ENCODE data around the gene ARHGAP25. TPM values are rescaled to one million over a fixed set of nuclear protein-coding genes. Genes with fewer than 3 reads are reported as not detected.

The ARHGAP25 gene
- total RNA-seq, 1 experiment from 2014 or later: 0.27 TPM

DNA sequence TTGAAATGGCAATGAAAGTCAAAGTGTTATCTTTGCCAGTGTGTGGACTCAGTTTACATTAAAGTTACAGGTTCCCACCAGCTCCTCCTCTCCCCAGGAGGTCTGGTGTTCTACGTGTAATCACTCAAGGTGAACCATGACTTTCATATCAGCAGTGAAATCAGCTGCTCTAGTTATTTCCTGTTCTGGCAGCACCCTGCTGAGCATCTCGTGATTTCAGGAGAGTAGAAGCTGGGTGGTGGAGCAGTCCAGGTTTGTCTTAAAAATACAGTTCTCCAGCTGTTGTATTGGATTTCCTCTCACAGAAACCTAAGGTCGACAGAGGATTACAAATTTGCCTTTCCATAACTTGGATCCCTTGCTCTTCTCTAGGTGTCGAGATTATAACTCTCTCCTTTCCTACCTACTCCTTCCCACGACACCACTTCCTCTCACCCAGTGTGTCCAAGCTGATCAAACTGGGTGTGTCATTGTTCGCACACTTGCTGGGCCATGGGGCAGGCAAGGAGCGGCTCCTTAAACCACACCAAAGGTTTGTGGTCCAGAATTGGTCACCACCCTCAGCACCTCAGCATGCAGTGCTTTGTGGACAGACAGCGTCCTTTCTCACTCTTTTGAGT, 13.0 kb upstream of the ARHGAP25 start (continued):
- TF ChIP-seq, protein P1, sequence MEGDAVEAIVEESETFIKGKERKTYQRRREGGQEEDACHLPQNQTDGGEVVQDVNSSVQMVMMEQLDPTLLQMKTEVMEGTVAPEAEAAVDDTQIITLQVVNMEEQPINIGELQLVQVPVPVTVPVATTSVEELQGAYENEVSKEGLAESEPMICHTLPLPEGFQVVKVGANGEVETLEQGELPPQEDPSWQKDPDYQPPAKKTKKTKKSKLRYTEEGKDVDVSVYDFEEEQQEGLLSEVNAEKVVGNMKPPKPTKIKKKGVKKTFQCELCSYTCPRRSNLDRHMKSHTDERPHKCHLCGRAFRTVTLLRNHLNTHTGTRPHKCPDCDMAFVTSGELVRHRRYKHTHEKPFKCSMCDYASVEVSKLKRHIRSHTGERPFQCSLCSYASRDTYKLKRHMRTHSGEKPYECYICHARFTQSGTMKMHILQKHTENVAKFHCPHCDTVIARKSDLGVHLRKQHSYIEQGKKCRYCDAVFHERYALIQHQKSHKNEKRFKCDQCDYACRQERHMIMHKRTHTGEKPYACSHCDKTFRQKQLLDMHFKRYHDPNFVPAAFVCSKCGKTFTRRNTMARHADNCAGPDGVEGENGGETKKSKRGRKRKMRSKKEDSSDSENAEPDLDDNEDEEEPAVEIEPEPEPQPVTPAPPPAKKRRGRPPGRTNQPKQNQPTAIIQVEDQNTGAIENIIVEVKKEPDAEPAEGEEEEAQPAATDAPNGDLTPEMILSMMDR (IDR thresholded peaks at IDR 0.05 in 2 of 3, conservative IDR thresholded peaks at IDR 0.05 in 1 of 3; ENCODE audit: borderline replicate concordance in 1 of 3, insufficient read depth in 1 of 3, low read depth in 2 of 3, low read length in 2 of 3): no peak
- TF ChIP-seq EZH2phosphoT487 (IDR thresholded peaks at IDR 0.05; ENCODE audit: borderline replicate concordance) (no peak), FOSL1 (IDR thresholded peaks at IDR 0.05; ENCODE audit: low read depth) (no peak), EGR1 (IDR thresholded peaks at IDR 0.05; ENCODE audit: low read depth) (no peak)

DNA sequence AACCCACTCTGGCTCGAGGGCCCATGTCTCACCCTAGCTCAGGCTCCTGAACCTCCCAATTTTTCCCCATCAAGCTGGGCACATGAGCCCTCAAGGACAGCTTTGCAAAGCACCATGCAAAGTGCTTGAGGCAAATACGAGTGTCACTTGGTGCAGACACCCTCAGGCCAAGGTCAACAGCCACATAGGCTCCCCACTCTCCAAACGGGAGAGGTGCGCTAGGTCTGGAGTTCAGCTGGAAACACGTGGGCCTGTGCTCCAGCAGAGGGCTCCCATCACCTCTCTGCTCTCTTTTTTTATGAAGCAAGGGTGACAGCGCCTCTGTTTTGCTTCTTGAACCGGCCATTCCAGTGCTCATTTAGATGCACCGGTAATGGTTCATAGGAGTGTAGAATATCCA, 11.9 kb upstream of the ARHGAP25 start:
- CTCF ChIA-PET: interaction anchor here (0.9 to 3.3 kb wide), 7 partner anchors 13 to 259 kb away, joined by 3 to 28 read pairs (median 8); partner anchors contain the start of genes APLF and FBXO48
- POLR2A ChIA-PET: no interaction called here

More for the DNA sequence above, 11.9 kb upstream of the ARHGAP25 start:
- H2AFZ ChIP-seq (ENCODE audit: low read depth, low read length, poor library complexity, severe bottlenecking): no peak overlapping the region
- peaks cover 15 to 20% of the 10 kb centered on the region in 2 experiments for H3K4me1 ChIP-seq (ENCODE audit: control insufficient read depth in 1 of 2, insufficient read depth in 2 of 2, low read length in 2 of 2)
- DNase-seq (ENCODE audit: low read depth, low spot score) (peak; percentile 6), ATAC-seq (peak; percentile 46; the same call in 1 of the 2 replicates)
- no peaks in the 10 kb centered on the region for H3K36me3 ChIP-seq (ENCODE audit: control insufficient read depth in 1 of 2, insufficient read depth in 2 of 2, low read length in 2 of 2)
- H3K4me3 ChIP-seq (replicated peaks in 1 of 2; ENCODE audit: low read depth in 1 of 2, low read length in 2 of 2): no peak overlapping the region
- H4K20me1 ChIP-seq (ENCODE audit: insufficient read depth): no peaks in the 10 kb centered on the region
- H3K27me3 ChIP-seq (ENCODE audit: insufficient read depth, low read length): peaks cover 32% of the 10 kb centered on the region
- H3K9me3 ChIP-seq (ENCODE audit: control insufficient read depth in 1 of 2, insufficient read depth in 1 of 2, low read depth in 1 of 2, low read length in 2 of 2): no peaks in the 10 kb centered on the region
- TF ChIP-seq RAD21 (IDR thresholded peaks at IDR 0.05; ENCODE audit: low read depth) (peak; percentile 35; the same call in 1 of the 2 replicates), ELF1 (IDR thresholded peaks at IDR 0.05; ENCODE audit: borderline replicate concordance, low read depth) (no peak)
- TF ChIP-seq, protein P1 (IDR thresholded peaks at IDR 0.05 in 2 of 3, conservative IDR thresholded peaks at IDR 0.05 in 1 of 3; ENCODE audit: borderline replicate concordance in 1 of 3, insufficient read depth in 1 of 3, low read depth in 2 of 3, low read length in 2 of 3): peak; percentile 26 to 49 (median 36); a peak in 5 of 6 replicates
- BruUV-seq (replicated peaks): no TSS peak
- H3K27ac ChIP-seq (ENCODE audit: low read depth, low read length): no peak overlapping the region
- intact Hi-C loops (cut with micrococcal nuclease): no loop called here
- RAD21 ChIA-PET (ENCODE audit: low non-redundant PET in 1 of 2, low total read pairs in 2 of 2, uncharacterized antibody in 2 of 2, unreplicated experiment in 2 of 2): interaction anchor here in 1 of 2 experiments (1.6 kb wide), 1 partner anchor 203 kb away, joined by 6 read pairs; no protein-coding TSS in a partner anchor
- H3K79me2 ChIP-seq (ENCODE audit: insufficient read depth, low read length): no peaks in the 10 kb centered on the region
- no peak overlapping the region for H3K9ac ChIP-seq (ENCODE audit: low read length)
- no peaks in the 10 kb centered on the region for H3K9me2 ChIP-seq (ENCODE audit: insufficient read depth)
- no peak overlapping the region for H3K4me2 ChIP-seq (ENCODE audit: low read length)
